HCT116 (cell line): Measurements from ENCODE around the gene RETREG1. TPM values are rescaled to one million over a fixed set of nuclear protein-coding genes. Genes with fewer than 3 reads are reported as not detected.
A peak's percentile ranks its signal among the peaks of the same experiment; 100 is the strongest.

Experiments used
- ATAC-seq: fragments of 200-7000 bp; cut with Tn5 transposase; 2 replicates; pipeline ENCODE4 v1.9.1; 2020; ENCODE audit warnings: mild to moderate bottlenecking, moderate library complexity
- BruUV-seq: library from RNA; stranded (reverse); fragments of 400-500 nt; replicated peaks from 2 replicates; lab custom pipeline; 2021; lab: Mats Ljungman, UMichigan
- CTCF ChIA-PET: fragments of 300-600 bp; sonication (Branson Sonifier 250); formaldehyde crosslinking; loops from one replicate; lab custom pipeline; 2021; ENCODE audit warnings: antibody characterized with exemption; lab: Charles Lee
- POLR2A ChIA-PET: fragments of 300-600, 350-600 bp; sonication (Branson Sonifier 250); formaldehyde crosslinking; loops from one replicate; lab custom pipeline; 2021; ENCODE audit warnings: antibody characterized with exemption; lab: Charles Lee
- RAD21 ChIA-PET, 2 experiments: fragments of 300-600 bp; sonication (Branson Sonifier 250); formaldehyde crosslinking; loops; one replicate each; lab custom pipeline; 2023; ENCODE audit warnings: low total read pairs in 2 of 2; ENCODE audit not compliant: uncharacterized antibody in 2 of 2, unreplicated experiment in 2 of 2, low non-redundant PET in 1 of 2; lab: Charles Lee
- DNase-seq: peaks from one replicate; pipeline ENCODE4 v3.0.0-alpha.2; 2010; ENCODE audit warnings: low read depth, low spot score
- H2AFZ ChIP-seq: fragments of 200-600 bp; shearing (Covaris generic), sonication (generic); 2 replicates; pipeline ENCODE4 v1.6.1; 2017; ENCODE audit warnings: low read depth, mixed run types, mixed read lengths, antibody characterized with exemption, low read length; ENCODE audit not compliant: poor library complexity, severe bottlenecking
- H3K27ac ChIP-seq: 2 replicates; pipeline ENCODE4 v1.5.1; 2012; ENCODE audit warnings: low read depth, low read length
- H3K27me3 ChIP-seq: fragments of 200-600 bp; sonication (generic); 2 replicates; pipeline ENCODE4 v1.6.1; 2016; ENCODE audit warnings: mixed run types, low read length, mixed read lengths; ENCODE audit not compliant: insufficient read depth
- H3K36me3 ChIP-seq, 2 experiments: fragments of 200-500 bp in 1 of 2; fragments of 200-600 bp in 1 of 2; sonication (Bioruptor generic) in 1 of 2; sonication (generic) in 1 of 2; 2 replicates each; pipeline versions ENCODE4 v1.5.1 to v1.6.1; 2014 to 2016; ENCODE audit warnings: low read length in 2 of 2, inconsistent platforms in 1 of 2, mixed read lengths in 1 of 2, mixed run types in 1 of 2; ENCODE audit not compliant: insufficient read depth in 2 of 2, control insufficient read depth in 1 of 2
- H3K4me1 ChIP-seq, 2 experiments: fragments of 200-600 bp in 1 of 2; sonication (generic) in 1 of 2; 2 replicates each; pipeline versions ENCODE4 v1.5.1 to v1.6.1; 2012 to 2017; ENCODE audit warnings: low read length in 2 of 2, inconsistent platforms in 1 of 2, mild to moderate bottlenecking in 1 of 2, mixed read lengths in 1 of 2, mixed run types in 1 of 2, moderate library complexity in 1 of 2; ENCODE audit not compliant: insufficient read depth in 2 of 2, control insufficient read depth in 1 of 2
- H3K4me2 ChIP-seq: fragments of 200-600 bp; sonication (generic); 2 replicates; pipeline ENCODE4 v1.6.1; 2017; ENCODE audit warnings: mixed run types, low read length, mixed read lengths
- H3K4me3 ChIP-seq, 2 experiments: fragments of 200-600 bp in 1 of 2; sonication (generic) in 1 of 2; replicated peaks in 1 of 2; 2 replicates each; pipeline ENCODE4 v1.5.1; 2011 to 2016; ENCODE audit warnings: low read length in 2 of 2, control low read depth in 1 of 2, low read depth in 1 of 2, mild to moderate bottlenecking in 1 of 2, mixed read lengths in 1 of 2, mixed run types in 1 of 2
- H3K79me2 ChIP-seq: fragments of 200-600 bp; sonication (generic); 2 replicates; pipeline ENCODE4 v1.6.1; 2017; ENCODE audit warnings: mild to moderate bottlenecking, mixed run types, low read length, moderate library complexity, mixed read lengths; ENCODE audit not compliant: insufficient read depth
- H3K9ac ChIP-seq: fragments of 200-600 bp; sonication (generic); 2 replicates; pipeline ENCODE4 v1.6.1; 2016; ENCODE audit warnings: low read length, mixed read lengths
- H3K9me2 ChIP-seq: fragments of 200-600 bp; sonication (generic), shearing (Covaris generic); 2 replicates; pipeline ENCODE4 v1.6.1; 2017; ENCODE audit warnings: mixed run types, mild to moderate bottlenecking, moderate library complexity; ENCODE audit not compliant: insufficient read depth
- H3K9me3 ChIP-seq, 2 experiments: fragments of 200-500 bp in 1 of 2; fragments of 200-600 bp in 1 of 2; sonication (Bioruptor generic) in 1 of 2; sonication (generic) in 1 of 2; 2 replicates each; pipeline ENCODE4 v1.6.1; 2014 to 2017; ENCODE audit warnings: low read length in 2 of 2, mixed read lengths in 2 of 2, inconsistent platforms in 1 of 2, low read depth in 1 of 2, mild to moderate bottlenecking in 1 of 2, mixed run types in 1 of 2, moderate library complexity in 1 of 2; ENCODE audit not compliant: control insufficient read depth in 1 of 2, insufficient read depth in 1 of 2
- H4K20me1 ChIP-seq: fragments of 200-600 bp; sonication (generic), shearing (Covaris generic); 2 replicates; pipeline ENCODE4 v1.6.1; 2017; ENCODE audit warnings: mixed run types, mild to moderate bottlenecking, moderate library complexity; ENCODE audit not compliant: insufficient read depth
- ATF3 ChIP-seq: IDR thresholded peaks from 2 replicates; pipeline ENCODE4 v1.6.1; 2012
- CTCF ChIP-seq, 3 experiments: fragments of 200-600 bp in 1 of 3; sonication (generic) in 1 of 3; IDR thresholded peaks in 2 of 3; conservative IDR thresholded peaks in 1 of 3; 2 replicates each; pipeline ENCODE4 v1.5.1; 2012 to 2017; ENCODE audit warnings: low read depth in 2 of 3, low read length in 2 of 3, antibody characterized with exemption in 1 of 3, borderline replicate concordance in 1 of 3, control low read depth in 1 of 3, mild to moderate bottlenecking in 1 of 3, mixed read lengths in 1 of 3, mixed run types in 1 of 3, moderate library complexity in 1 of 3; ENCODE audit not compliant: insufficient read depth in 1 of 3
- ELF1 ChIP-seq: IDR thresholded peaks from 2 replicates; pipeline ENCODE4 v1.6.1; 2012; ENCODE audit warnings: low read depth, borderline replicate concordance
- EZH2 ChIP-seq: fragments of 200-600 bp; sonication (generic); IDR thresholded peaks from 2 replicates; pipeline ENCODE4 v1.6.1; 2017; ENCODE audit warnings: antibody characterized with exemption, mixed run types
- FOSL1 ChIP-seq: IDR thresholded peaks from 2 replicates; pipeline ENCODE4 v1.6.1; 2012; ENCODE audit warnings: low read depth
- JUND ChIP-seq: IDR thresholded peaks from 2 replicates; pipeline ENCODE4 v1.6.1; 2012
- POLR2AphosphoS5 ChIP-seq: IDR thresholded peaks from 2 replicates; pipeline ENCODE4 v1.6.1; 2011; ENCODE audit warnings: mild to moderate bottlenecking, low read depth, low read length, moderate library complexity
- REST ChIP-seq: IDR thresholded peaks from 2 replicates; pipeline ENCODE4 v1.6.1; 2012; ENCODE audit warnings: low read depth
- SIN3A ChIP-seq: IDR thresholded peaks from 2 replicates; pipeline ENCODE4 v1.6.1; 2012; ENCODE audit warnings: low read depth
- SP1 ChIP-seq: IDR thresholded peaks from 2 replicates; pipeline ENCODE4 v1.6.1; 2012; ENCODE audit warnings: low read depth
- SRF ChIP-seq: IDR thresholded peaks from 2 replicates; pipeline ENCODE4 v1.6.1; 2012; ENCODE audit warnings: low read depth
- YY1 ChIP-seq: IDR thresholded peaks from 2 replicates; pipeline ENCODE4 v1.6.1; 2011; ENCODE audit warnings: low read length, low read depth, moderate library complexity, mild to moderate bottlenecking; ENCODE audit not compliant: insufficient replicate concordance; ENCODE audit errors: extremely low read depth
- ZBTB33 ChIP-seq: IDR thresholded peaks from 2 replicates; pipeline ENCODE4 v1.6.1; 2011; ENCODE audit warnings: mild to moderate bottlenecking, low read length, moderate library complexity; ENCODE audit not compliant: insufficient replicate concordance; ENCODE audit errors: extremely low read depth
- ZFX ChIP-seq: fragments of 450-650 bp; IDR thresholded peaks from 2 replicates; pipeline ENCODE4 v1.6.1; 2017
- ZNF274 ChIP-seq: fragments of 200-500 bp; sonication (Bioruptor generic); IDR thresholded peaks from 2 replicates; pipeline ENCODE4 v1.6.1; 2014; ENCODE audit warnings: mild to moderate bottlenecking, low read depth, low read length, inconsistent platforms
- intact Hi-C: fragments of 100-400 bp; cut with micrococcal nuclease; formaldehyde crosslinking; loops from 2 replicates; pipeline ENCODE4 v1.10.0; 2022
- total RNA-seq: library from RNA; stranded (reverse); gene quantifications from one replicate; pipeline ENCODE4 v1.2.1, GENCODE V29; 2021; ENCODE audit not compliant: unreplicated experiment

The RETREG1 gene
- total RNA-seq, 1 experiment from 2014 or later, result 6.0 TPM

GRCh38 chr5:16508730-16509531 is 107.9 kb downstream of the RETREG1 start:
- no TSS peak for BruUV-seq
- ChIA-PET POLR2A (no interaction called here), RAD21 (no interaction called here)
- peak overlapping the region; percentile 32 for H3K9ac ChIP-seq
- peak overlapping the region; percentile 8 to 47 for H3K4me3 ChIP-seq
- TF ChIP-seq ELF1, result no peak
- no peak for TF ChIP-seq JUND
- no peak for TF ChIP-seq ATF3
- no peak for TF ChIP-seq ZFX
- TF ChIP-seq FOSL1, result no peak
- TF ChIP-seq SIN3A, result no peak
- no peak for TF ChIP-seq SP1
- no peak for TF ChIP-seq SRF
- TF ChIP-seq CTCF (IDR thresholded peaks at IDR 0.05 in 2 of 3, conservative IDR thresholded peaks at IDR 0.05 in 1 of 3; ENCODE audit: borderline replicate concordance in 1 of 3, insufficient read depth in 1 of 3, low read depth in 2 of 3, low read length in 2 of 3), result no peak
- TF ChIP-seq YY1, result no peak
- TF ChIP-seq POLR2AphosphoS5, result no peak
- no peak for TF ChIP-seq EZH2
- TF ChIP-seq ZNF274, result no peak
- no peak for TF ChIP-seq ZBTB33
- no peak for TF ChIP-seq REST
- TF ChIP-seq, all 23 proteins: peak for 0
- no peaks in the 10 kb centered on the region for H3K79me2 ChIP-seq
- peak overlapping the region; percentile 83 for H3K4me2 ChIP-seq
- peak overlapping the region; percentile 21; the same call in 1 of the 2 replicates for H3K27ac ChIP-seq
- DNase-seq, result peak; percentile 59
- no peaks in the 10 kb centered on the region for H4K20me1 ChIP-seq
- peak overlapping the region; percentile 80 for H2AFZ ChIP-seq
- ATAC-seq, result peak; percentile 99
- no peaks in the 10 kb centered on the region for H3K36me3 ChIP-seq
- intact Hi-C loops, result no loop called here
- H3K9me3 ChIP-seq, result no peaks in the 10 kb centered on the region
- CTCF ChIA-PET, result no interaction called here
- no peaks in the 10 kb centered on the region for H3K9me2 ChIP-seq
- H3K27me3 ChIP-seq, result no peaks in the 10 kb centered on the region
- H3K4me1 ChIP-seq, result peaks cover 12 to 22% of the 10 kb centered on the region in 2 experiments
